ENCODE data around the gene CRYL1.

Gene CRYL1

DNA sequence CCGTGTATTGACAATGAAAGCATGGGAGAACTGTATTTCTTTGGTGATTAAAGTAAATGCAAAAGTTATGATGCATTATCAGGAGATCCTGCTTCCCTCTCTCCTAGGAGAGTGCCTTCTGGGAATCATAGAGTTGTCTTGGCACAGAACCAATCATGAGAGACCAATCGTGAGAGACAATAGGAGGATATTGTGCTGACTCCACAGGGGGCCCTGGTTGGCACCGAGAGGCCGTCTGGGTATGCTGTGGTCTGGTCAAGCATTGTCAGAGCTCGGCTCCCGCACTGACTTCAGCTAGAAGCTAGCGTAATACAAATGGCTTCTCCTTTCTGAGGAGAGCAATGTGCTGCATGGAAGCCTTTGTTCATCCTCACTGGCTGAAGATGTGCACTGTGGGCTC lies 162.1 kb downstream of the CRYL1 start:
- FAIRE-seq: no peak

GRCh38 chr13:20363172-20363571 lies 162.5 kb downstream of the CRYL1 start:
- no peak for FAIRE-seq

GRCh38 chr13:20362484-20363041 lies 163.1 kb downstream of the CRYL1 start:
- FAIRE-seq: no peak

- FAIRE-seq: no peak
Observed at GRCh38 chr13:20360835-20361412, 164.7 kb downstream of the CRYL1 start.

DNA sequence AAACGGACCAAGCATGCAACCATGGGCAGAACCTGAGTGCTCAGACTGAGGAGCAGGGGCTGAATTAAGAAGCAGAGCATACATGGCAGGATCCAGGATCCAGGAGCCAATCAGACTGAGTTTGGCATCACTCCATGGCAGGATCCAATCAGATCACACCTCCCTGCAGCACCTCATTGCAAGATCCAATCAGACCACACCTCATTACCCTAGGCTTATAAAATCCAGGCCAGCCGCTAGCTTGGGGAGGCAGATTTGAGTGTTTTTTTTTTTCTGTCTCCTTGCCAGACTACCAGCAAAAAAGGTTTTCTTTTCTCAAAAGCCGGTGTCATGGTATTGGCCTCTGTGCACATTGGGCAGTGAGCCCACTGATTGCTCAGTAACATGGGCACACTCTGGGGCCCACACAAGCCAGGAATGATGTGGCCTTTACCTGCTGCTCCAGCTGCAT lies 165.6 kb downstream of the CRYL1 start:
- FAIRE-seq: no peak

GRCh38 chr13:20359335-20359734 lies 166.3 kb downstream of the CRYL1 start:
- no peak for FAIRE-seq

DNA sequence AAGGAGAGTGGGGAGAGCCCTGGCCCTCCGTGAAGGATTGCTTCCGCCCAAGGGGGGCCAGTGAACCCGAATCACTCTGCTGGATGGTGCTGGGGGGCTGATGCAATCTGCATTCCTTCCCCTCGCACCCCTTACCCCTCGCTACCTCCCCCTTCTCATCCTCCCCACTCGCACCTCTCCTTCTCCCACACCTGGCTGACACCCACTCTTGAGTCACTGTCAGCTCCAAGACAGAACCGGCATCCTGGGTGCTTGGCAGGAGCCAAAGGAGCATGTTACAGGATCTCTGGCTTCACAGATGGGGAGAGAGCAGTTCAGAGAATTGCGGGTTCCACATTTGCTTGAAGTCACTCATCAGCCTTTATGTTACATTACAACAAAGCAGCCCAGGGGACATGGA lies 167.6 kb downstream of the CRYL1 start:
- FAIRE-seq: no peak

DNA sequence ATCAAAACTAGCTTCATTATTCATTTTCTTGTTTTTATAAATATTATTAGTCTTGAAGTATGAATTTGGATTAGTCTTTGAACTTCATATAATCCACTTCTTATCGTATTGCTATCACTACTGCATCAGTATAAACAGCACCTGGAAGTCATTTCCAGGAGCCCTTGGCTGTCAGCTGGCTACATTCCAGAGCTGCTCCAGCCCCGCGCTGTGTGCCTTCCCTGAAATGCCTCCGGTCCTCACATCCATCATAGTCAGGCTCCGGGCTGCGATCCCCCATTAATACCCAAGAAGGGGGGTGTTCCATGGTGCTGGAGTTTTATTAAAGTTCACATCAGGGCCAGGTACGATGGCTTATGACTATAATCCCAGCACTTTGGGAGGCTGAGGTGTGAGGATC lies 169.2 kb downstream of the CRYL1 start:
- no peak for FAIRE-seq

DNA sequence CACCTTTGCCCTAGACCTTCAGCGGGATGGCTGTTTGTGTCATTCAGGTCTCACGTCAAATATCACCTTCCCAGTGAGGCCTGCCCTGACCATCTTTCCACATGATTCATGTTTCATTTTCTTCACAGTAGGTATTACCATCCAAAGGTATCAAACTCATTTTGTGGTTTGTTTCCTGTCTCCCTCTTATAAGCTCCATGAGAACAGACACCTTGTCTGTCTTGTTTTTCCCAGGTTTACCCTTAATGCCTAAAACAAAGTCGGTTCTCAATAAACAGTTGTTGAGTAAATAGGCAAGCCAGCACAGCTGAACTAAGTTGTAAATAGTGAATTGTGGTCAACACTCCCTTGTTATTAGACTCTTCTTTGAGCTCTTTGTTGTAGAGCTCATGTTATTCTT lies 170.9 kb downstream of the CRYL1 start:
- FAIRE-seq: no peak

GRCh38 chr13:20353973-20354372 lies 171.7 kb downstream of the CRYL1 start:
- no peak for FAIRE-seq
